8988T (cell line): ENCODE results near the gene OR10S1.
"Not testable (repeated sequence)": the region's sequence is repeated elsewhere in the genome, so short reads cannot be mapped to it uniquely, and the experiment has no call there.

Experiments
- DNase-seq: peaks from one replicate; pipeline ENCODE4 v3.0.0; 2011

The OR10S1 gene

GRCh38 chr11:123977731-123978347, at the start of gene OR10S1:
OR10S1 (minus strand) TSS chr11:123977781; CDS start chr11:123977664, 117 bp downstream.
- no peak for DNase-seq

GRCh38 chr11:124026498-124026897, 48.9 kb upstream of the OR10S1 start, which contains the start of gene OR10G8:
OR10G8 (plus strand) TSS chr11:124026798; CDS start chr11:124029623, 2,825 bp downstream.
- no peak for DNase-seq

- DNase-seq, result not testable (repeated sequence)
Measured at GRCh38 chr11:124015837-124016236, 38.3 kb upstream of the OR10S1 start.

DNA sequence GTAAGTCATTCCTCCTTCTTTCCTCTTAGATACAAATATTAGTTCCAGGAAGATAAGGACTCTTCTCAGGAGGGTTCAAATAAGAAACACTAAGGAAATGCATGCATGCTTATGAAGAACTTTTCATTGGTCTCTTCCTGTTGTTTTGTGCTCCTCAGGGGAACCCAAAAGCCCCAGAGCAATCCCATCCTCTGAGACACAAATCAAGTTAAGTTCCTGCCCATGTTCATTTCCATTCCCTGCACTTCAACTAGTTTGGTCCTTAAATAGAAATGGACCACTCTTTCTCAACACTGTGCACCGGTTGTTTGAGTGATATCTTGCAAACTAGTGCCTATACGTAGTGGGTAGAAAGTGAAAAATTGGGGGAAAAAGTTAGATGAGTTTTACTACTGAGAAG, 35.1 kb upstream of the OR10S1 start, which contains the start of gene OR10G4:
Gene OR10G4, plus strand, starts transcription at position 301 of the 400 bp plus-strand sequence. CDS start 2,578 bp downstream, outside the sequence.
- no peak for DNase-seq

- no peak for DNase-seq
Measured at GRCh38 chr11:123995119-123995518, 17.5 kb upstream of the OR10S1 start, which contains the start of gene OR10G6. OR10G6 (minus strand) TSS chr11:123995161; CDS start chr11:123995161, 0 bp downstream.

- no peak for DNase-seq
Measured at GRCh38 chr11:123979311-123979710, 1.7 kb upstream of the OR10S1 start.

GRCh38 chr11:123976770-123977560, 616 bp downstream of the OR10S1 start:
- DNase-seq, result no peak

GRCh38 chr11:123973816-123974215, 3.8 kb downstream of the OR10S1 start:
- DNase-seq, result peak; percentile 32

DNA sequence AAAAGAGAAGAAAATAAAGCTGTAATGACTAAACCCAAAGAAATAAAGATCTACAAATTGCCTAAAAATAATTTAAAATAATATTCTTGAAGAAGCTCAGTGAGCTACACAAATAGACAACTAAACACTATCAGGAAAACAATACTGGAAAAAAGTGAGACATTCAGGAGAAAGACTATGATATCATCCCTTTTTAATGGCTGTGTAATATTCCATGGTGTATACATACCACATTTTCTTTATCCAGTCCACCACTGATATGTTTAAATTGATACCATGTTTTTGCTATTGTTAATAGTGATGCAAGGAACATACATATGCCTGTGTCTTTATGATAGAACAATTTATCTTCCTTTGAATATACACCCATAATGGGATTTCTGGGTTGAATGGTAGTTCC, 20.8 kb downstream of the OR10S1 start:
- no peak for DNase-seq

DNA sequence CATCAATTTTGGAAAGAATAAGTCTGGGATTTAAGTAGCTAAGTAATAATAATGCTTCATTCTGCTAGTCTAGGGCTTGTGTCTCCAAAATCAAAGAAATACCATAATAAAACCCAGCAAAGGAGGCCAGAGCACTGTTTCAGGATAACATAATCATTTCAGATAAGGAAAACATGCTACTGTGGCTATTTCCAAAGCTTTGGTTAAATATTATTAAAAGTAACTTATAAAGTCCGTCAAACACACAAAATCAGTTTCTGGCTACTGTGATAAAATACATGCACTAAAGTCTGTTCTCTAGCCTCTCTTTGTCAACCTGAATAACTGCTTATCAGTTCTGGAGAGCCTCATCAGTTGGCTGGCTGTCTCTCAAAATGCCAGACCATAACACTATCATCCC, 32.4 kb downstream of the OR10S1 start:
- DNase-seq, result no peak

DNA sequence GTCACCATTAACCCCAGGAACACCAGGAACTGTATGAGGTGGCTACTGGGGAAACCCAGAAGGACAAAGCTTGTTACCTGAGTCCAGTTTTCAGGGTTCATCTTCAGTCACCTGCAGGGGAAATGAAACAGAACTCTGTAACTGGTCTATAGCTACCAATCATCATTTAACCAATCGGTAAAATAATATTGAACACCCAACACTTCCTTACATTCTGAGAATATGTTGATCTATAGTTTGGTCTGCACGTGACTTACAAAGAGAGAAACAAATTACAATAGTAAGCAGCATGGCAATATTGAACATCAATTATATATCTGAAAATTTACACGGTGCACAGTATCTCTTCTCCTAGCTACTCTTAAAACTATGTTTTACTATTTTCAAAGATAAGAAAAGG, 33.8 kb downstream of the OR10S1 start, which contains the start of gene OR6T1:
Gene OR6T1, minus strand, starts transcription at position 101 of the 400 bp plus-strand sequence. Its CDS starts 0 bp downstream, at position 101.
- DNase-seq, result no peak

DNA sequence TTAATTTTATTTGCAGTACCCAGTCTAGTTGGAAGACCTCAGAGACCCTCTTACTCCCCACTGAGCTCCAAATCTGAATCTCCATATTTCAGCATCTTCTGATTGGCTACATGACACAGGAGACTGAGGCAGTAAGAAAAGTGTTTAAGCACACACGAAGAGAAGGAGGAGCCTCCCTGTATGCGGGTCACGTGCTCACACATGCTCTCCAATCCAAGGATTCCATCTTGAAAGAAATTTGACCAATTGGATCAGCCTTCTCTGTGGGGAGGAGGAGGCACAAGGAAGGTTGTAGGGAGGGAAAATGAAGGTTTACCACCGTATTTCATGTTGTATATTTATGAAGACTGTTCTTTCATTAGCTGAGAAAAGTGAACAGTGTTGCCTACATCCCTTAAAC, 35.2 kb downstream of the OR10S1 start:
- no peak for DNase-seq

DNA sequence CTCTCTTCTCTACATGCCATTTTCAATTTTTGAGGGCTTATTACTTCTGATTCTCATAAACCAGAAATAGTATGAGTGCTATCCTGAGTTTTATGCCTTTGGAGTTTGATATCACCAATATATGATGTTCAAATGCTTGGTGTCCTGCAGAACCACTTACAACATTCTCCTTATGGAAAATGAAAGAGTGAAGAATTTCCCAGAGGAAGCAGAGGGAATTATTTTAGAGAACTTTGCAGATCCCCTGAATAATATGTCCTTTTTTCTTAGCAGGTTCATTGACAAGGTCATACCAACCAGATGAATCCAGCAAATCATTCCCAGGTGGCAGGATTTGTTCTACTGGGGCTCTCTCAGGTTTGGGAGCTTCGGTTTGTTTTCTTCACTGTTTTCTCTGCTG, 38.3 kb downstream of the OR10S1 start, which contains the start of gene OR4D5:
Gene OR4D5, plus strand, starts transcription at position 301 of the 400 bp plus-strand sequence. Its CDS starts 0 bp downstream, at position 301.
- DNase-seq, result no peak
